Stimulated activated CD8-positive, alpha-beta memory T cell treated with anti-CD3 and anti-CD28 coated beads, Interleukin-15, amount 100 ng/mL, for 1 hour (primary cell): ENCODE measurements around the gene RAPGEF4.
"Not testable (repeated sequence)": the region's sequence is repeated elsewhere in the genome, so short reads cannot be mapped to it uniquely, and the experiment has no call there.

Experiments used
- DNase-seq: peaks from one replicate; pipeline ENCODE4 v3.0.0-alpha.2; 2020; ENCODE audit warnings: low read depth

RAPGEF4 gene

DNA sequence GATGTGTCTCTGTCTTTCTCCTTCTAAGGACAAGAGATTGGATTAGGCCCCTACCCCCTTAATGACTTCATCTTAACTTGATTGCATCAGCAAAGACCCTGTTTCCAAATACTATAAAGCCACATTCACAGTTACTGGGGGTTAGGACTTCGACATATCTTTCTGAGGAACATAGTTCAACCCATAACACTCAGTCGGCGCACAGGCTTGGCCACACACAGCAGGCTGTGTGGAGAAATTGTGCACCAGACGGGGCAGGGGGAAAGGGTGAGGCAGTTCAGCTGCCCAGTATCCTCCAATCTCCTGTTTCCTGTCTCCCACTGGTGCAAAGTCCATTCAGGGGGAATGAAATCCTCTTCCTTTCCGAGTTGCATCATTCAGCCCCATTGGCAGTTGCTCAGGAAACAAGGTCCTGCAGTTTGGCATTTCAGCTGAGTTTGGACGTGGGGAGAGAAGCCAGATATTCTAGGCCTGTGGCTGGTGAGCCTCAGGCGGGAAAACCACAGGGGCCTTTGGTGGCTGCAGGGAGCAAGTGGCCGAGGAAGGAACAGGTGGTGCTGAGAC is 9.4 kb upstream of the RAPGEF4 start:
- DNase-seq: no peak

DNA sequence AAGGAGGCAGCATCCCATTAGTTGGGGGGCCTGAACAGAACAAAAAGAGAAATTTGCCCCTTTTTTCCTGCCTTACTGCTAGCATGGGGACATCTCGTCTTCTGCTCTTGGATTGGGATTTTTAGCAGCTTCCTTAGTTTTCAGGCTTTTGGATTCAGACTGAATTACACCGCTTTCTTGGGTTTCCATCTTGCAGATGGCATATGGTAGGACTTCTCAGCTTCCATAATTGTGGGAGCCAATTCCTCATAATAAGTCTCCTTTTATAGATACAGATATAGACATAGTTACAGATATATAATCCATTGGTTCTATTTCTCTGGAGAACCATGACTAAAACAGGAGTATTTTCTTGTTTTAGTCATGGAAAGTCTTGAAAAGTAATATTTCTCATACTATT is 5.2 kb upstream of the RAPGEF4 start:
- no peak for DNase-seq

DNA sequence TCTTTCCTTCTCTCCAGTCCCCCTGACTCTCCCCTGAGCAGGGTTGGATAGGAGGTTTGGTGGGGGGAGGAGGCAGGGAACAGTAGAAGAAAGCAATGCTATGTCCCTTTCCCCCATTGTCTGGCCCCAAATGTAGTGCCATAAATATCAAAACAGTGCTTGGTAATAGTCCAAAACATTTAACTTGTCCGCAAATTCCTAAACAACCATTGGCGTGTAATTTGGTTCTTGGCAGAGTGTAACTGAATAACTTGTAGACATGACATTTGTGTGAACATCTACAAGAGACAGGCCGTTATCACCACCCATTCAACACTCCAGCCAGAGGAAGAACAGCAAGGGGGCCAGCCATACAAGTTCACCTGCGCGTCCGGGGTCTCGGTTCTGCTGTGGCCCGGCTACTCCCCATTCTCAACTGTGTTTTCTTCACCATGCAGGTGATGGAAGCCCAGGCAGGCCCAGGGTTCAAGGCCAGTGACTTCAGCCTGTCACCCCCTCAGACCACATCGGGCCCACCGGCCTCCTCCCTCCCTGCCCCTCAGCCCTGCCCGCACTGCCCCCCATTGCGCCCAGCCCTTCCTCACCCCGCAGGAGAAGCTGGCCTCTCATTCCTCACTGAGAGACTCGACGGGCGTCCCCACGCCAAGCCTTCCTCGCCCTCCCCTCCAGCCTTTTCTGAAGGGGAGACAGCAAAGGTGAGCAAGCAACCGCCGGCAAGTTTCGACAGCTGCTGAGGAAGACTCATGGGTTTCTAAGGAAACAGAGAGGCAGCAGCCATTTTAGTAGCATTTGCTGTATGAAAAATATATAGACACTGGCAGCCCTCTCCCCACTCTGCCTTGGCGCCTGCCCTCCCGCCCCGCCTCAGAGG is 699 bp upstream of the RAPGEF4 start:
- DNase-seq: no peak

GRCh38 chr2:172736424-172737174 is 954 bp downstream of the RAPGEF4 start:
- no peak for DNase-seq

DNA sequence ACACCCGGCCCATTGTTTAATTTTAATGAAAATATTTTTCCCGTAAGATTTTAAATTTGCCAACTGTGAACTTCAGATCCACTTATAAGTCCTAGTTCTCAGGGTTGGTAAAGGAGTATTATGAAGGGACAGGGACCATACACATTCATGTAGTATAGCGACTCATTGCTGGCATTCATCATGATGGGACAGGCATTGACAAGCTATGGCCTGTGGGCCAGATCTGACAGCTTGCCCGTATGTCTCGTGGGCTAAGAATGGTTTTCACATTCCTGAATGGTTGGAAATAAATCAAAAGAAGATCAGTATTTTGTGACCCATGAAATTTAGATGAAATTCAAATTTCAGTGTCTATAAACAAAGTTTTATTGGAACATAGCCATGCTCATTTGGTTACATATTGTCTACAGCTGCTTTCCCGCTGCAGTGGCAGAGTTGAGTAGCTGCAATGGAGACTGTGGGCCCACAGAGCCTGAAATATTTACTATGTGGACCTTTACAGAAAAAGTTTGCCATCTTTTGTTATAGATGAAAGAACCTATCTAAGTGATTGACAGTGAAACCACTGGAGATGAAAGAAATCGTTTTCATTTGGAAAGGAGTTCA is 4.1 kb downstream of the RAPGEF4 start:
- no peak for DNase-seq

DNA sequence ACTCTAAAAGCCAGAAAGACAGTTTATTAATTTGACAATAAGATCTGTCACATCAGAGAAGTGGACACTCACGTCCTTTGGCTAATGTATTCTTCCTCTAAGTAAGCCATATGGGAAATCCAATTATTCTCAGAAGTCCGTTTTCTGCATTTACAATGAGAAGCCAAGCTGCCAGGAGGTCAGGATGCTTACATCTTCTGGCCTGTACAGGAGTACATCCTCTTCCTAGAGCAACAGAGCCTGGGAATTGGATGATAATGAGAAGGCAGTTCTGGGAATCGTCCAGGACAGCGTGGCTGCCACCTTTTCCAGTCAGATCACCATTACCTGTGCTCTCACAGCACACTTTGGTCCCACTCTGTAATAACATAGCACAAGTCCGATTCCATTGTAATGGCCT is 5.2 kb downstream of the RAPGEF4 start:
- DNase-seq: no peak

GRCh38 chr2:172742931-172743540 is 7.4 kb downstream of the RAPGEF4 start:
- no peak for DNase-seq

- DNase-seq: no peak
These were observed 8.3 kb downstream of the RAPGEF4 start for GRCh38 chr2:172743898-172744297.

- DNase-seq: no peak
These were observed 10.0 kb downstream of the RAPGEF4 start for GRCh38 chr2:172745636-172746035.

GRCh38 chr2:172748543-172748942 is 12.9 kb downstream of the RAPGEF4 start:
- DNase-seq: not testable (repeated sequence)

DNA sequence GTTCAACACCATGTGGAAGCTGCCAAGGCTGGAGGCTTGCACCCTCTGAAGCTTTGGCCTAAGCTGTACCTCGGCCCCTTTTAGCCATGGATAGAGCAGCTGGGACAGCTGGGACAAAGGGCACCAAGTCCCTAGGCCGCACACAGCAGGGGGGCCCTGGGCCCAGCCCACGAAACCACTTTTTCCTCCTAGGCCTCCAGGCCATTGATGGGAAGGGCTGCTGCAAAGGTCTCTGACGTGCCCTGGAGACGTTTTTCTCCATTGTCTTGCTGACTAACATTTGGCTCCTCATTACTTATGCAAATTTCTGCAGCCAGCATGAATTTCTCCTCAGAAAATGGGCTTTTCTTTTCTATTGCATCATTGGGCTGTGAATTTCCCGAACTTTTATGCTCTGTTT is 13.7 kb downstream of the RAPGEF4 start:
- no peak for DNase-seq

- DNase-seq: no peak
These were observed 15.9 kb downstream of the RAPGEF4 start for GRCh38 chr2:172751564-172751963.

GRCh38 chr2:172753610-172754009 is 18.0 kb downstream of the RAPGEF4 start:
- no peak for DNase-seq

DNA sequence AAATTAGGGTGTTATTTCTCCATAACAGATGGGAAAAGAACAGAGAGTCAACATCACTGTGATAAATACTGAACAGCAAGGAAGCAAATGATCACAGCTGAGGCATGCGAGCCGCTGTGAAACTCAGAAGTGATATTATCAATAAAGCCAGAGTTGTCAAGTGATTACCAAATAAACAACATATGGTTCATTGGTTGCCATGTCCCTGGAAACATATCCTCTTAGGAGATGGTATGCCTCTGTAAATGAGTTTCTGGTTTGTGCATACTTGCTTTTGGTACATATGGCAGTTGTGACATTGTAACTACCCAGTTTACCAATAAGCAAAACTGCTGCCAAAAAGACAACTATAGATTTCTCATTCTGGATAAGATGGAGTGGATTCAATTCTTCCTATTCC is 23.8 kb downstream of the RAPGEF4 start:
- DNase-seq: no peak

- no peak for DNase-seq
These were observed 25.7 kb downstream of the RAPGEF4 start for GRCh38 chr2:172761306-172761705.

DNA sequence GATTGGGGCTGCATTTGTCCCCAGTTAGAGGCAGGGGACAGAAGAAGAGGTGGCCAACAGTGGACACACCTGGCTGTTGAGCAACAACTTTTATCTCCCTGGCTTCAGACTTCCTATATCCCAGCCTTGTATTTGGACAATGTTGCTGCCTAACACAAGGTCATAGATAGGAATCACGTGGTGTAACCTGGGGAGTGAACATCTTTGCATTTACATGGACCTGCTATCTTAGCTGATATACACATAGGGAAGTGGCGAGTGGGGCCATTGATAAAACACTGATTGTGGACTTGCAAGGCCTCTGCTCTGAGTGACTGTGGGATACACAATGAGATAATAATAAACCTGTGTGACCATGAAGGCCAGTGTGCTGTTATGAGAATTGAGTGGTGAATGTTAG is 26.9 kb downstream of the RAPGEF4 start:
- DNase-seq: no peak

- no peak for DNase-seq
These were observed 27.4 kb downstream of the RAPGEF4 start for GRCh38 chr2:172763079-172763478.

DNA sequence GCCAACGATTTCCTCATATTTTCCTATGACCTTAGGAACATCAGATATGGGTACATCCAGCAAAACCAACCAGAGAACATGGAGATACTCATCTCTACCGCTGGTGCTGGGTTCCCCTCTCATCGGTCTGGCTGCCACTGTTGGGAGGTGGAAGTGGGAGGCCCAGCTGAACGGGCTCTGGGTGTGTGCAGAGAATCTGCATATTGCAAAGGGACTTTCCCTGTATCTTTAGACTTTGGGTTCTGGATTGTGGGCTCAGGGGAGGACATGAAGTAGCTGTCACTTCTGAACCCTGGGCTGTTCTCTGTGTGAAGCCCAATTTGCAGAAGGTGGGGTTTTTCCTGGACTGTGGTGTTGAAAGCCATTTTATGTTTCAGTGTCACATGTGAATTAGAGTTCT is 30.0 kb downstream of the RAPGEF4 start:
- no peak for DNase-seq

GRCh38 chr2:172768401-172768800 is 32.8 kb downstream of the RAPGEF4 start:
- DNase-seq: no peak

- no peak for DNase-seq
These were observed 34.2 kb downstream of the RAPGEF4 start for GRCh38 chr2:172769879-172770278.

- no peak for DNase-seq
These were observed 35.2 kb downstream of the RAPGEF4 start for GRCh38 chr2:172770887-172771286.

DNA sequence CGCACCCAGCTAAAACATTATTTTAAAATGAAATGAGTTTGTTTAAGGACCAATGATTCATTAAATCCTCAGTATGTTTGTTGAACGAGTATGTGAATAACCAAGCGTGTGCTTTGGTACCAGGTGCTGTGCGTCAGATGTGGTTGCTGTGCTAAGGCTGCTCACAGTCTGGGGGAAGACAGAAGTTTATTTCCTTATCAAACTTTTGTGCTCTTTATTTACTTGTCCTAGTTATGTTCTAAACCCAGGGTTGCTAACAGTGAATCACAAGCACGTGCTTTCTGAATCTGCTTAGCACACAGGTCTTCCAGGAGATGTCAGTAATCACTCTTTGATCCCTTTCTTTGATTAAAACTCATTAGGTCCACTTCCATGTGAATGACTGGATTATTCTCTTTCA is 37.0 kb downstream of the RAPGEF4 start:
- no peak for DNase-seq
